Gastroesophageal sphincter (tissue), 4 donors: ENCODE results near the gene CDK14. TPM values are rescaled to one million over a fixed set of nuclear protein-coding genes. Genes with fewer than 3 reads are reported as not detected.
"Not testable (repeated sequence)": the region's sequence is repeated elsewhere in the genome, so short reads cannot be mapped to it uniquely, and the experiment has no call there.

Experiments
- ATAC-seq: fragments of 150-250 bp; one replicate; pipeline ENCODE4 v1.9.1; 2016; ENCODE audit warnings: mild to moderate bottlenecking, moderate library complexity
- H3K27ac ChIP-seq, 4 donors: fragments of 200-600 bp; sonication (generic) in 3 of 4; 1 replicate in 3 of 4; 2 replicates in 1 of 4; pipeline ENCODE4 v1.5.1; 2016 to 2019
- H3K27me3 ChIP-seq: fragments of 200-600 bp; sonication (generic); one replicate; pipeline ENCODE4 v1.5.1; 2019
- H3K36me3 ChIP-seq, 2 donors: fragments of 200-600 bp; sonication (generic); one replicate each; pipeline ENCODE4 v1.5.1; 2019; ENCODE audit warnings: control low read depth in 1 of 2
- H3K4me1 ChIP-seq, 3 donors: fragments of 200-600 bp; sonication (generic); 1 replicate in 2 of 3; 2 replicates in 1 of 3; pipeline ENCODE4 v1.5.1; 2016 to 2019; ENCODE audit warnings: control low read depth in 2 of 3
- H3K4me3 ChIP-seq, 2 donors: fragments of 200-600 bp; sonication (generic); one replicate each; pipeline ENCODE4 v1.5.1; 2019; ENCODE audit warnings: mild to moderate bottlenecking in 1 of 2, moderate library complexity in 1 of 2
- H3K9me3 ChIP-seq, 3 donors: fragments of 200-600 bp; sonication (generic); one replicate each; pipeline ENCODE4 v1.5.1; 2017 to 2019; ENCODE audit warnings: control low read depth in 2 of 3
- EP300 ChIP-seq: sonication (generic); formaldehyde crosslinking; IDR thresholded peaks from one replicate; pipeline ENCODE4 v1.6.1; 2017; ENCODE audit warnings: antibody characterized with exemption, mild to moderate bottlenecking
- POLR2A ChIP-seq, 2 donors: fragments of 450-650 bp; IDR thresholded peaks; one replicate each; pipeline ENCODE4 v1.6.1; 2017; ENCODE audit warnings: antibody characterized with exemption in 2 of 2, mild to moderate bottlenecking in 2 of 2, moderate library complexity in 1 of 2
- POLR2AphosphoS5 ChIP-seq: sonication (generic); formaldehyde crosslinking; IDR thresholded peaks from one replicate; pipeline ENCODE4 v1.6.1; 2017; ENCODE audit warnings: antibody characterized with exemption
- WGBS, 2 donors: methylation state at CpG; one replicate each; pipeline ENCODE4 v1.1.5; 2018; ENCODE audit warnings: low coverage in 1 of 2; 5-methylcytosine and 5-hydroxymethylcytosine counted together
- total RNA-seq, 4 donors: library from RNA; depleted of rRNA; stranded (reverse); fragments of >200 nt; gene quantifications; one replicate each; pipeline ENCODE4 v1.1.0, GENCODE V29; 2016
- TF ChIP-seq, protein P1 (sequence below), 4 experiments: fragments of 200-600 bp in 2 of 4; fragments of 450-650 bp in 2 of 4; sonication (generic) in 1 of 4; IDR thresholded peaks; one replicate each; pipeline ENCODE4 v1.5.1; 2017 to 2019; ENCODE audit warnings: antibody characterized with exemption in 4 of 4, mild to moderate bottlenecking in 2 of 4, moderate library complexity in 2 of 4

Gene CDK14
- total RNA-seq, 4 donors from 2014 or later: 14.8 to 28.7 (median 18.4) TPM

GRCh38 chr7:90726623-90727022 is 130.5 kb downstream of the CDK14 start:
- H3K9me3 ChIP-seq: no peaks in the 10 kb centered on the region
- no peaks in the 10 kb centered on the region for H3K27me3 ChIP-seq
- H3K4me1 ChIP-seq: peaks cover 0 to 28% (median 9%) of the 10 kb centered on the region in 3 donors
- TF ChIP-seq EP300 (no peak), POLR2A (IDR thresholded peaks at IDR 0.05) (no peak), POLR2AphosphoS5 (no peak)
- TF ChIP-seq, protein P1, sequence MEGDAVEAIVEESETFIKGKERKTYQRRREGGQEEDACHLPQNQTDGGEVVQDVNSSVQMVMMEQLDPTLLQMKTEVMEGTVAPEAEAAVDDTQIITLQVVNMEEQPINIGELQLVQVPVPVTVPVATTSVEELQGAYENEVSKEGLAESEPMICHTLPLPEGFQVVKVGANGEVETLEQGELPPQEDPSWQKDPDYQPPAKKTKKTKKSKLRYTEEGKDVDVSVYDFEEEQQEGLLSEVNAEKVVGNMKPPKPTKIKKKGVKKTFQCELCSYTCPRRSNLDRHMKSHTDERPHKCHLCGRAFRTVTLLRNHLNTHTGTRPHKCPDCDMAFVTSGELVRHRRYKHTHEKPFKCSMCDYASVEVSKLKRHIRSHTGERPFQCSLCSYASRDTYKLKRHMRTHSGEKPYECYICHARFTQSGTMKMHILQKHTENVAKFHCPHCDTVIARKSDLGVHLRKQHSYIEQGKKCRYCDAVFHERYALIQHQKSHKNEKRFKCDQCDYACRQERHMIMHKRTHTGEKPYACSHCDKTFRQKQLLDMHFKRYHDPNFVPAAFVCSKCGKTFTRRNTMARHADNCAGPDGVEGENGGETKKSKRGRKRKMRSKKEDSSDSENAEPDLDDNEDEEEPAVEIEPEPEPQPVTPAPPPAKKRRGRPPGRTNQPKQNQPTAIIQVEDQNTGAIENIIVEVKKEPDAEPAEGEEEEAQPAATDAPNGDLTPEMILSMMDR (IDR thresholded peaks at IDR 0.05): no peak
- H3K27ac ChIP-seq: peak overlapping the region in 1 of 4 donors; percentile 32
- no peaks in the 10 kb centered on the region for H3K36me3 ChIP-seq
- WGBS, 2 donors: 4 to 8% methylated on average over 2 to 3 of the region's 3 CpGs
- no peak overlapping the region for H3K4me3 ChIP-seq
- no peak for ATAC-seq

DNA sequence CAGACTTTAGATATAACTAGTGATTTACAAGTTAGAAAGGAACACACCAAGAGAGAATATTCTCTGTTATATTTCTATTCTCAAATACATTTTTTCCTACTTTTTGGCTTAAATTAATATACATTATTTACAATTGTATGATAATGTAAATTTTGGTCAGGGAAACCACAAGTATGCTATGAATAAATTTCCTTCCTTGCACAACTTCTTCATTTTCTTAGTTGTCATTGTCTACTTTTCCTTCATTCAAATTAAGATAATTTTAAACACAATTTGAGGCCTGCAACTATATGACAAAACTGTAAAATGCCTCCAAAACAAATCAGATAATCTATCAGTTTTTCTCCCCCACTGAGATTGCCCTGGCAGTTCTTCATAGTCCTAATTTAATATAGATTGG is 131.3 kb downstream of the CDK14 start:
- H3K9me3 ChIP-seq: no peaks in the 10 kb centered on the region
- peaks cover 0 to 21% (median 7%) of the 10 kb centered on the region in 3 donors for H3K4me1 ChIP-seq
- H3K4me3 ChIP-seq: no peak overlapping the region
- no peaks in the 10 kb centered on the region for H3K36me3 ChIP-seq
- H3K27me3 ChIP-seq: no peaks in the 10 kb centered on the region
- ATAC-seq: no peak
- no peak overlapping the region for H3K27ac ChIP-seq
- TF ChIP-seq POLR2A (IDR thresholded peaks at IDR 0.05) (no peak), POLR2AphosphoS5 (no peak), EP300 (no peak)
- TF ChIP-seq, protein P1 (IDR thresholded peaks at IDR 0.05): no peak

GRCh38 chr7:90728568-90728967 is 132.4 kb downstream of the CDK14 start:
- H3K27ac ChIP-seq: no peak overlapping the region
- WGBS, 2 donors: 79 to 91% methylated on average over 2 of the region's 2 CpGs

DNA sequence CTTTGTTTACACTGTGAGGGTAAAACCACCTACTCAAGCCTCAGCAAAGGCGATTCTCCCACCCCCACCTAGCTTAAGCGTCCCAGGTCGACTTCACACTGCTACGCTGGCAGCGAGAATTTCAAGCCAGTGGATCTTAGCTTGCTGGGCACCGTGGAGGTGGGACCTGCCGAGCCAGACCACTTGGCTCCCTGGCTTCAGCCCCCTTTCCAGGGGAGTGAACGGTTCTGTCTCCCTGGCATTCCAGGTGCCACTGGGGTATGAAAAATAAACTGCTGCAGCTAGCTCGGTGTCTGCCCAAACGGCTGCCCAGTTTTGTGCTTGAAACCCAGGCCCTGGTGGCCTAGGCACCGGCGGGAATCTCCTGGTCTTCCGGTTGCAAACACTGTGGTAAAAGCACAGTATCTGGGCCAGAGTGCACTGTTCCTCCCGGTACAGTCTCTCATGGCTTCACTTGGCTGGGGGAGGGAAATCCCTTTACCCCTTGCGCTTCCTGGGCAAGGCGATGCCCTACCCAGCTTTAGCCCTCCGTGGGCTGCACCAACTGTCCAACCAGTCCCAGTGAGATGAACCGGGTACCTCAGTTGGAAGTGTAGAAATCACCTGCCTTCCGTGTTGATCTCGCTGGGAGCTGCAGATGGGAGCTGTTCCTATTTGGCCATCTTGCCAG is 139.6 kb downstream of the CDK14 start:
- peaks cover 0 to 10% of the 10 kb centered on the region in 2 donors for H3K36me3 ChIP-seq
- 60 to 88% methylated on average over 1 to 8 of the region's 20 CpGs for WGBS, 2 donors
- not testable (repeated sequence) for H3K27me3 ChIP-seq, H3K9me3 ChIP-seq, ATAC-seq, H3K27ac ChIP-seq, H3K4me3 ChIP-seq, H3K4me1 ChIP-seq

More at GRCh38 chr7:90728568-90728967, 132.4 kb downstream of the CDK14 start:
- peaks cover 0 to 21% (median 7%) of the 10 kb centered on the region in 3 donors for H3K4me1 ChIP-seq
- no peaks in the 10 kb centered on the region for H3K9me3 ChIP-seq
- H3K27me3 ChIP-seq: no peaks in the 10 kb centered on the region
- no peak for TF ChIP-seq POLR2A (IDR thresholded peaks at IDR 0.05)
- TF ChIP-seq, protein P1 (IDR thresholded peaks at IDR 0.05): no peak
- TF ChIP-seq EP300: no peak
- no peak for TF ChIP-seq POLR2AphosphoS5
- H3K36me3 ChIP-seq: no peaks in the 10 kb centered on the region
- no peak overlapping the region for H3K4me3 ChIP-seq
- no peak for ATAC-seq

GRCh38 chr7:90736316-90736715 is 140.2 kb downstream of the CDK14 start:
- ATAC-seq: no peak
- WGBS, 2 donors: 72 to 82% methylated on average over 2 of the region's 2 CpGs
- Histone ChIP-seq H3K4me3 (no peak overlapping the region), H3K4me1 (no peaks in the 10 kb centered on the region), H3K36me3 (peaks cover 0 to 10% of the 10 kb centered on the region in 2 donors), H3K27me3 (no peaks in the 10 kb centered on the region), H3K27ac (no peak overlapping the region), H3K9me3 (peaks cover 0 to 7% (median 0%) of the 10 kb centered on the region in 3 donors)
- TF ChIP-seq POLR2AphosphoS5 (no peak), POLR2A (IDR thresholded peaks at IDR 0.05) (no peak), EP300 (no peak)
- TF ChIP-seq, protein P1 (IDR thresholded peaks at IDR 0.05): no peak
